Bone marrow (tissue), 2 donors: ENCODE measurements around the gene SLC24A4.

Experiments used
- DNase-seq, 2 donors: peaks; one replicate each; lab custom pipeline; 2025; lab: John Stamatoyannopoulos, UW

The SLC24A4 gene

GRCh38 chr14:92501891-92502351 lies 179.0 kb downstream of the SLC24A4 start:
- DNase-seq = no peak

GRCh38 chr14:92502541-92503286 lies 179.7 kb downstream of the SLC24A4 start:
- DNase-seq = no peak

- no peak for DNase-seq
Observed at GRCh38 chr14:92503756-92504491, 181.0 kb downstream of the SLC24A4 start.

GRCh38 chr14:92505826-92506225 lies 182.9 kb downstream of the SLC24A4 start:
- no peak for DNase-seq

- no peak for DNase-seq
Observed at GRCh38 chr14:92506231-92506630, 183.3 kb downstream of the SLC24A4 start.

GRCh38 chr14:92507174-92507768 lies 184.3 kb downstream of the SLC24A4 start:
- DNase-seq = peak in 1 of 2 donors; percentile 27

GRCh38 chr14:92510972-92511371 lies 188.0 kb downstream of the SLC24A4 start:
- no peak for DNase-seq

GRCh38 chr14:92511453-92512238 lies 188.7 kb downstream of the SLC24A4 start:
- DNase-seq = no peak

- no peak for DNase-seq
Observed at GRCh38 chr14:92512807-92513203, 189.8 kb downstream of the SLC24A4 start.

- no peak for DNase-seq
Observed at GRCh38 chr14:92513204-92513965, 190.4 kb downstream of the SLC24A4 start, which contains the start of gene RIN3. TSS of gene RIN3 (plus strand) at chr14:92513781. CDS start at chr14:92513933, 152 bp downstream.

GRCh38 chr14:92513966-92514843 lies 191.2 kb downstream of the SLC24A4 start:
- no peak for DNase-seq

GRCh38 chr14:92514844-92515514 lies 192.0 kb downstream of the SLC24A4 start:
- DNase-seq = no peak

- no peak for DNase-seq
Observed at GRCh38 chr14:92515546-92516343, 192.8 kb downstream of the SLC24A4 start.

GRCh38 chr14:92516344-92516965 lies 193.5 kb downstream of the SLC24A4 start:
- DNase-seq = no peak

GRCh38 chr14:92516966-92517506 lies 194.1 kb downstream of the SLC24A4 start:
- no peak for DNase-seq

- no peak for DNase-seq
Observed at GRCh38 chr14:92517761-92518160, 194.8 kb downstream of the SLC24A4 start.

GRCh38 chr14:92519246-92520101 lies 196.5 kb downstream of the SLC24A4 start:
- DNase-seq = no peak
